ENCODE data around the gene CHL1. TPM values are rescaled to one million over a fixed set of nuclear protein-coding genes. Genes with fewer than 3 reads are reported as not detected.

CHL1 gene
- total and polyA plus RNA-seq, 7 donors: 0.43 to 1.9 (median 0.67) TPM

- ATAC-seq: no peak
Measured at GRCh38 chr3:194001-194400, 2.6 kb upstream of the CHL1 start.

GRCh38 chr3:194421-194820 is 2.1 kb upstream of the CHL1 start:
- intact Hi-C loops (cut with DNase I): no loop called here
- H3K9me3 ChIP-seq: no peaks in the 10 kb centered on the region
- H3K4me3 ChIP-seq: no peak overlapping the region
- no peaks in the 10 kb centered on the region for H3K36me3 ChIP-seq (ENCODE audit: insufficient read depth in 1 of 2, low read depth in 1 of 2)
- WGBS, 3 donors: 81 to 87% (median 86%) methylated on average over 3 of the region's 3 CpGs
- DNase-seq (no peak), ATAC-seq (no peak)
- peaks cover 4% of the 10 kb centered on the region for H3K4me1 ChIP-seq
- H3K27me3 ChIP-seq (ENCODE audit: insufficient read depth in 3 of 3, low read length in 2 of 3): peaks cover 0 to 47% (median 15%) of the 10 kb centered on the region in 3 donors
- no peak overlapping the region for H3K27ac ChIP-seq
- TF ChIP-seq CTCF (IDR thresholded peaks at IDR 0.05): no peak

More at GRCh38 chr3:194001-194400, 2.6 kb upstream of the CHL1 start:
- H3K4me3 ChIP-seq: no peak overlapping the region
- peaks cover 4% of the 10 kb centered on the region for H3K4me1 ChIP-seq
- TF ChIP-seq CTCF (IDR thresholded peaks at IDR 0.05): no peak
- H3K27me3 ChIP-seq (ENCODE audit: insufficient read depth in 3 of 3, low read length in 2 of 3): peaks cover 0 to 43% (median 15%) of the 10 kb centered on the region in 3 donors
- intact Hi-C loops (cut with DNase I): no loop called here
- 41 to 68% (median 60%) methylated on average over 2 of the region's 2 CpGs for WGBS, 3 donors
- no peak overlapping the region for H3K27ac ChIP-seq
- no peaks in the 10 kb centered on the region for H3K9me3 ChIP-seq
- no peaks in the 10 kb centered on the region for H3K36me3 ChIP-seq (ENCODE audit: insufficient read depth in 1 of 2, low read depth in 1 of 2)
- no peak for DNase-seq

- ATAC-seq (no peak), DNase-seq (no peak)
- intact Hi-C loops (cut with DNase I): no loop called here
- Histone ChIP-seq H3K27me3 (ENCODE audit: insufficient read depth in 3 of 3, low read length in 2 of 3) (peaks cover 0 to 49% (median 15%) of the 10 kb centered on the region in 3 donors), H3K4me3 (no peak overlapping the region), H3K27ac (no peak overlapping the region), H3K4me1 (peaks cover 4% of the 10 kb centered on the region), H3K36me3 (ENCODE audit: insufficient read depth in 1 of 2, low read depth in 1 of 2) (no peaks in the 10 kb centered on the region), H3K9me3 (no peaks in the 10 kb centered on the region)
- WGBS, 3 donors: 50 to 63% (median 55%) methylated on average over 6 of the region's 6 CpGs
- no peak for TF ChIP-seq CTCF (IDR thresholded peaks at IDR 0.05)
Measured at GRCh38 chr3:195666-196065, 897 bp upstream of the CHL1 start.

- intact Hi-C loops (cut with DNase I): no loop called here
- Histone ChIP-seq H3K27me3 (ENCODE audit: insufficient read depth in 3 of 3, low read length in 2 of 3) (peaks cover 0 to 49% (median 15%) of the 10 kb centered on the region in 3 donors), H3K36me3 (ENCODE audit: insufficient read depth in 1 of 2, low read depth in 1 of 2) (no peaks in the 10 kb centered on the region), H3K4me1 (peaks cover 4% of the 10 kb centered on the region), H3K27ac (no peak overlapping the region), H3K4me3 (peak overlapping the region; percentile 64), H3K9me3 (no peaks in the 10 kb centered on the region)
- DNase-seq (peak; percentile 24 to 55), ATAC-seq (peak in 3 of 4 donors; percentile 23 to 62 (median 30))
- 1 to 2% (median 1%) methylated on average over 45 to 56 of the region's 56 CpGs for WGBS, 3 donors
- no peak for TF ChIP-seq CTCF (IDR thresholded peaks at IDR 0.05)
Measured at GRCh38 chr3:197149-197827, 725 bp downstream of the CHL1 start.
